C4-2B (cell line): ENCODE measurements around the gene LIM2.

ENCODE experiments used
- ZFX ChIP-seq: fragments of 450-650 bp; IDR thresholded peaks from 2 replicates; pipeline ENCODE4 v1.6.1; 2017
- TF ChIP-seq, protein P1 (sequence below): fragments of 450-650 bp; conservative IDR thresholded peaks from 2 replicates; pipeline ENCODE4 v1.5.1; 2017; ENCODE audit warnings: mild to moderate bottlenecking

DNA sequence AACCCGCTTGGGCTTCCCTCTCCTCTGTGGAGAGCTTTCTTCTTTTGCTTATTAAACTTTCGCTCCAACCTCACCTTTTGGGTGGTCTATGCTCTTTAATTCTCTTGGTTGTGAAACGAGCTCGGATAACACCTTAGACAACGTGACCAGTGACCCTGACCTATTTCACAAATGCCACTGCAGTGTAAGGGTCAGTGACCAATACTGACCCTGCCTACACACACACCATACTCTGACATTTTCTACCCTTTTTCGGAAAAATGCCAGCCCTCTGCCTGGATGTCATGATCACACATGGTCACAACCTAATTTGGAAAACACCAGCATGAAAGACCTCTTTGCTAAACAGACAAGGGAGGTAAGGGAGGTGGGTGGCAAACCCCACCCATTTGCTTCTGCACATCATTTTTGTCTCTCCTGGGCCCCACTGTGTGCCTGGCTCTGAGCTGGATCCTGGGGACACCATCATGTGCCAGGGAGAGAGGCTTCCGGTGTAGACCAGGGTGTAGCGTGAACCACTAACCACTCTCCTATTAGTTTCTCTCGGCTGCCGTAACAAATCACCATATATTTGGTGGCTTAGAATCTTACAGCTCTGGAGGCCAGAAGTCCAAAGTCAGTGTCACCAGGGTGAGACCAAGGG, 31.5 kb downstream of the LIM2 start:
- TF ChIP-seq, protein P1, sequence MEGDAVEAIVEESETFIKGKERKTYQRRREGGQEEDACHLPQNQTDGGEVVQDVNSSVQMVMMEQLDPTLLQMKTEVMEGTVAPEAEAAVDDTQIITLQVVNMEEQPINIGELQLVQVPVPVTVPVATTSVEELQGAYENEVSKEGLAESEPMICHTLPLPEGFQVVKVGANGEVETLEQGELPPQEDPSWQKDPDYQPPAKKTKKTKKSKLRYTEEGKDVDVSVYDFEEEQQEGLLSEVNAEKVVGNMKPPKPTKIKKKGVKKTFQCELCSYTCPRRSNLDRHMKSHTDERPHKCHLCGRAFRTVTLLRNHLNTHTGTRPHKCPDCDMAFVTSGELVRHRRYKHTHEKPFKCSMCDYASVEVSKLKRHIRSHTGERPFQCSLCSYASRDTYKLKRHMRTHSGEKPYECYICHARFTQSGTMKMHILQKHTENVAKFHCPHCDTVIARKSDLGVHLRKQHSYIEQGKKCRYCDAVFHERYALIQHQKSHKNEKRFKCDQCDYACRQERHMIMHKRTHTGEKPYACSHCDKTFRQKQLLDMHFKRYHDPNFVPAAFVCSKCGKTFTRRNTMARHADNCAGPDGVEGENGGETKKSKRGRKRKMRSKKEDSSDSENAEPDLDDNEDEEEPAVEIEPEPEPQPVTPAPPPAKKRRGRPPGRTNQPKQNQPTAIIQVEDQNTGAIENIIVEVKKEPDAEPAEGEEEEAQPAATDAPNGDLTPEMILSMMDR = no peak
- TF ChIP-seq ZFX = no peak
